PC-9 (cell line): Measurements from ENCODE around the gene EMILIN1. TPM values are rescaled to one million over a fixed set of nuclear protein-coding genes. Genes with fewer than 3 reads are reported as not detected.

Experiments
- BruUV-seq: library from RNA; stranded (reverse); fragments of 400-500 nt; replicated peaks from 2 replicates; lab custom pipeline; 2021; lab: Mats Ljungman, UMichigan
- CTCF ChIA-PET: fragments of 300-600 bp; sonication (Branson Sonifier 250); formaldehyde crosslinking; loops from one replicate; lab custom pipeline; 2022; ENCODE audit warnings: antibody characterized with exemption; lab: Charles Lee
- POLR2A ChIA-PET: fragments of 300-600 bp; sonication (Branson Sonifier 250); formaldehyde crosslinking; loops from one replicate; lab custom pipeline; 2022; ENCODE audit warnings: antibody characterized with exemption; ENCODE audit not compliant: unreplicated experiment; lab: Charles Lee
- DNase-seq, 2 experiments: peaks; one replicate each; pipeline versions ENCODE4 v3.0.0 to v3.0.0-alpha.2; 2015 to 2022; ENCODE audit warnings: mixed read lengths in 1 of 2
- H2AFZ ChIP-seq: fragments of 200-600 bp; sonication (generic); 2 replicates; pipeline ENCODE4 v1.8.1; 2017; ENCODE audit warnings: antibody characterized with exemption
- H3F3A ChIP-seq: fragments of 200-600 bp; sonication (generic); 2 replicates; pipeline ENCODE4 v1.8.1; 2017; ENCODE audit warnings: antibody characterized with exemption, mild to moderate bottlenecking, low read depth; ENCODE audit not compliant: insufficient read depth
- H3K27ac ChIP-seq: fragments of 200-600 bp; sonication (generic); 2 replicates; pipeline ENCODE4 v1.6.1; 2016; ENCODE audit warnings: mixed run types
- H3K27me3 ChIP-seq: fragments of 200-600 bp; sonication (generic); 2 replicates; pipeline ENCODE4 v1.6.1; 2016; ENCODE audit warnings: low read depth, mixed run types; ENCODE audit not compliant: insufficient read depth
- H3K36me3 ChIP-seq: fragments of 200-600 bp; sonication (generic); 2 replicates; pipeline ENCODE4 v1.6.1; 2016; ENCODE audit warnings: low read depth, mixed run types
- H3K4me1 ChIP-seq: fragments of 200-600 bp; sonication (generic); replicated peaks from 2 replicates; pipeline ENCODE4 v1.6.1; 2016; ENCODE audit warnings: mixed run types; ENCODE audit not compliant: insufficient read depth
- H3K4me2 ChIP-seq: fragments of 200-600 bp; sonication (generic); 2 replicates; pipeline ENCODE4 v1.6.1; 2017; ENCODE audit warnings: mixed run types
- H3K4me3 ChIP-seq: fragments of 200-600 bp; sonication (generic); 2 replicates; pipeline ENCODE4 v1.6.1; 2016; ENCODE audit warnings: mixed run types
- H3K79me2 ChIP-seq: fragments of 200-600 bp; sonication (generic); 2 replicates; pipeline ENCODE4 v1.6.1; 2017; ENCODE audit warnings: low read depth, mixed run types
- H3K9me2 ChIP-seq: fragments of 200-600 bp; sonication (generic); 2 replicates; pipeline ENCODE4 v1.8.1; 2017; ENCODE audit warnings: mild to moderate bottlenecking; ENCODE audit not compliant: insufficient read depth
- H3K9me3 ChIP-seq: fragments of 200-600 bp; sonication (generic); 2 replicates; pipeline ENCODE4 v1.8.1; 2016; ENCODE audit warnings: low read depth; ENCODE audit not compliant: insufficient read depth
- H4K20me1 ChIP-seq: fragments of 200-600 bp; sonication (generic); 2 replicates; pipeline ENCODE4 v1.8.1; 2017; ENCODE audit not compliant: insufficient read depth
- CTCF ChIP-seq: fragments of 200-600 bp; sonication (generic); conservative IDR thresholded peaks from 2 replicates; pipeline ENCODE4 v1.6.1; 2017; ENCODE audit warnings: mixed run types, antibody characterized with exemption, mild to moderate bottlenecking, moderate library complexity
- EZH2 ChIP-seq: fragments of 200-600 bp; sonication (generic); IDR thresholded peaks from 2 replicates; pipeline ENCODE4 v1.8.0; 2017; ENCODE audit warnings: antibody characterized with exemption, low read depth
- intact Hi-C: fragments of 100-400 bp; cut with micrococcal nuclease; formaldehyde crosslinking; loops from one replicate; pipeline ENCODE4 v1.10.0; 2022; ENCODE audit not compliant: unreplicated experiment
- total RNA-seq: library from RNA; stranded (reverse); gene quantifications from 2 replicates; pipeline ENCODE4 v1.2.3, GENCODE V29; 2021

EMILIN1 gene
- total RNA-seq, 1 experiment from 2014 or later: 1.6 TPM

GRCh38 chr2:27083410-27084296, 5.2 kb downstream of the EMILIN1 start:
- intact Hi-C loops: loop anchor here (2.0 kb wide), 2 partner anchors 63 to 237 kb away; no protein-coding TSS in a partner anchor
- DNase-seq: peak in 1 of 2 experiments; percentile 31
- Histone ChIP-seq H3K79me2 (no peaks in the 10 kb centered on the region), H2AFZ (no peak overlapping the region), H3K9me2 (no peaks in the 10 kb centered on the region), H3K27ac (no peak overlapping the region), H3K9me3 (no peaks in the 10 kb centered on the region), H4K20me1 (no peaks in the 10 kb centered on the region), H3K27me3 (no peaks in the 10 kb centered on the region), H3K4me2 (no peak overlapping the region), H3F3A (peaks cover 9% of the 10 kb centered on the region; the same call in 1 of the 2 replicates), H3K36me3 (no peaks in the 10 kb centered on the region), H3K4me1 (peaks cover 25% of the 10 kb centered on the region), H3K4me3 (no peak overlapping the region)
- BruUV-seq: no TSS peak
- ChIA-PET POLR2A (interaction anchor here (0.6 to 1.0 kb wide), 4 partner anchors 32 to 122 kb away, joined by 3 to 20 read pairs (median 5); no protein-coding TSS in a partner anchor), CTCF (no interaction called here)
- no peak for TF ChIP-seq EZH2
- TF ChIP-seq CTCF: no peak

GRCh38 chr2:27084297-27085061, 6.1 kb downstream of the EMILIN1 start:
- Histone ChIP-seq H3K79me2 (no peaks in the 10 kb centered on the region), H3K9me2 (no peaks in the 10 kb centered on the region), H3K36me3 (no peaks in the 10 kb centered on the region), H3K4me2 (no peak overlapping the region), H4K20me1 (no peaks in the 10 kb centered on the region), H3K9me3 (no peaks in the 10 kb centered on the region), H3K4me1 (peaks cover 25% of the 10 kb centered on the region), H3K27ac (no peak overlapping the region), H3K27me3 (no peaks in the 10 kb centered on the region), H2AFZ (no peak overlapping the region), H3K4me3 (no peak overlapping the region), H3F3A (peaks cover 9% of the 10 kb centered on the region; the same call in 1 of the 2 replicates)
- POLR2A ChIA-PET: interaction anchor here (0.7 kb wide), 1 partner anchor 122 kb away, joined by 5 read pairs; no protein-coding TSS in a partner anchor
- intact Hi-C loops: loop anchor here (2.0 kb wide), 2 partner anchors 64 to 238 kb away; no protein-coding TSS in a partner anchor
- TF ChIP-seq EZH2: no peak
- CTCF ChIA-PET: interaction anchor here (1.5 kb wide), 1 partner anchor 123 kb away, joined by 4 read pairs; no protein-coding TSS in a partner anchor
- DNase-seq: no peak
- BruUV-seq: no TSS peak

- no peak for TF ChIP-seq EZH2
- TF ChIP-seq CTCF: peak; percentile 31; the same call in 1 of the 2 replicates
- Histone ChIP-seq H3K27ac (no peak overlapping the region), H3K36me3 (no peaks in the 10 kb centered on the region), H3K27me3 (no peaks in the 10 kb centered on the region), H2AFZ (peak overlapping the region; percentile 100), H3F3A (peaks cover 9% of the 10 kb centered on the region; the same call in 1 of the 2 replicates), H3K9me3 (no peaks in the 10 kb centered on the region), H3K4me3 (peak overlapping the region; percentile 94), H3K9me2 (no peaks in the 10 kb centered on the region), H3K4me1 (peaks cover 25% of the 10 kb centered on the region), H3K79me2 (no peaks in the 10 kb centered on the region), H3K4me2 (peak overlapping the region; percentile 87), H4K20me1 (no peaks in the 10 kb centered on the region)
- POLR2A ChIA-PET: no interaction called here
- BruUV-seq: no TSS peak
- DNase-seq: no peak
- CTCF ChIA-PET: interaction anchor here (0.6 to 1.5 kb wide), 3 partner anchors 68 to 1112 kb away, joined by 3 to 6 read pairs (median 4); no protein-coding TSS in a partner anchor
- intact Hi-C loops: loop anchor here (2.0 kb wide), 2 partner anchors 64 to 238 kb away; no protein-coding TSS in a partner anchor
Measured at GRCh38 chr2:27085062-27085672, 6.8 kb downstream of the EMILIN1 start.
